HG03175 (cell line): ENCODE data around the gene AASDH.

Experiments used
- ATAC-seq: cut with Tn5 transposase; IDR thresholded peaks from one replicate; pipeline ENCODE4 v1.9.1; 2021; ENCODE audit warnings: mild to moderate bottlenecking, moderate library complexity; ENCODE audit not compliant: unreplicated experiment

Gene AASDH

GRCh38 chr4:56316011-56316650 is 71.2 kb downstream of the AASDH start:
- ATAC-seq = no peak

GRCh38 chr4:56315543-56315942 is 71.7 kb downstream of the AASDH start:
- ATAC-seq = no peak

- no peak for ATAC-seq
Observed at GRCh38 chr4:56315041-56315440, 72.2 kb downstream of the AASDH start.

- no peak for ATAC-seq
Observed at GRCh38 chr4:56314207-56314915, 72.9 kb downstream of the AASDH start.

- ATAC-seq = no peak
Observed at GRCh38 chr4:56313132-56313531, 74.2 kb downstream of the AASDH start.

- no peak for ATAC-seq
Observed at GRCh38 chr4:56311299-56311975, 75.9 kb downstream of the AASDH start.

GRCh38 chr4:56310401-56311125 is 76.7 kb downstream of the AASDH start:
- no peak for ATAC-seq

- no peak for ATAC-seq
Observed at GRCh38 chr4:56308384-56308783, 78.9 kb downstream of the AASDH start.

GRCh38 chr4:56307423-56307822 is 79.9 kb downstream of the AASDH start:
- no peak for ATAC-seq

GRCh38 chr4:56305390-56305789 is 81.9 kb downstream of the AASDH start:
- no peak for ATAC-seq

GRCh38 chr4:56303921-56304320 is 83.4 kb downstream of the AASDH start:
- no peak for ATAC-seq

- no peak for ATAC-seq
Observed at GRCh38 chr4:56302760-56303159, 84.5 kb downstream of the AASDH start.

- ATAC-seq = no peak
Observed at GRCh38 chr4:56301997-56302496, 85.2 kb downstream of the AASDH start.

GRCh38 chr4:56301181-56301996 is 85.9 kb downstream of the AASDH start:
- ATAC-seq = peak; percentile 94

- no peak for ATAC-seq
Observed at GRCh38 chr4:56298236-56298635, 89.1 kb downstream of the AASDH start.

GRCh38 chr4:56297776-56298175 is 89.5 kb downstream of the AASDH start:
- ATAC-seq = no peak

- no peak for ATAC-seq
Observed at GRCh38 chr4:56296526-56296925, 90.8 kb downstream of the AASDH start.

- no peak for ATAC-seq
Observed at GRCh38 chr4:56293121-56293520, 94.2 kb downstream of the AASDH start.

GRCh38 chr4:56289934-56290333 is 97.4 kb downstream of the AASDH start:
- no peak for ATAC-seq

- no peak for ATAC-seq
Observed at GRCh38 chr4:56288663-56289062, 98.6 kb downstream of the AASDH start.
